ENCODE measurements around the gene CDC40. TPM values are rescaled to one million over a fixed set of nuclear protein-coding genes. Genes with fewer than 3 reads are reported as not detected.

The CDC40 gene
- total and polyA plus RNA-seq, 10 of the 15 experiments (the other 5 are each of a cell fraction or from before 2014, with no cell fraction given), result 20.1 to 35.5 (median 26.1) TPM

DNA sequence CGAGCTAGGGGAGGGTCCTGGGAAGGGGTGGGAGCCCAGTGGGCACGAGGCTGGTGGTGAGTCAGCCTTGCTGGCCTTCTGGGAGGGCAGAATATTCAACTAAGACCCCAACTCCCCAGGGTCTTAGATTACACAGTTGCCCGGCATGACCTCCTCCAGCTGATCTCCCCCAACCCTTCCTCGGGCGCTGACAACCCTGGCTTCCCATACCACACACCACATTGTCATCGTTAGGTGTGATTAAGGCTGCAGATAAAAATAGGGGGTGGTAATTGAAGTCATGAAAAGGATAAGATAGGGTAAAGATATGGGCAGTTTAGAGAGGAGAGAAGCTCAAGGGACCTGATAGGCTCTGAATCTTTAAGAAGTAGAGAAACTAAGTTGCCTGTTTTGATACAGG is 10.5 kb downstream of the CDC40 start:
- H4K20me1 ChIP-seq (ENCODE audit: control insufficient read depth, insufficient read depth), result no peaks in the 10 kb centered on the region
- CTCF ChIA-PET, result interaction anchor here (2.8 kb wide), 1 partner anchor 15 kb away, joined by 8 read pairs; no protein-coding TSS in a partner anchor

More for the DNA sequence above, 10.5 kb downstream of the CDC40 start:
- POLR2A ChIA-PET, result interaction anchor here (0.6 kb wide), 1 partner anchor 17 kb away, joined by 5 read pairs; no protein-coding TSS in a partner anchor
- Histone ChIP-seq H3K4me3 (no peak overlapping the region), H3K79me2 (ENCODE audit: control insufficient read depth, insufficient read depth, low read length) (peaks cover 49% of the 10 kb centered on the region), H3K9me3 (replicated peaks; ENCODE audit: control insufficient read depth, insufficient read depth, low read length) (no peaks in the 10 kb centered on the region), H3K9ac (ENCODE audit: control insufficient read depth, insufficient read depth, low read length) (no peak overlapping the region), H3K4me2 (ENCODE audit: control insufficient read depth, insufficient read depth) (no peak overlapping the region), H2AFZ (ENCODE audit: control insufficient read depth, low read depth, low read length) (no peak overlapping the region), H3K27me3 (replicated peaks in 1 of 2; ENCODE audit: control insufficient read depth in 2 of 2, insufficient read depth in 2 of 2, low read length in 1 of 2) (no peaks in the 10 kb centered on the region), H3K36me3 (ENCODE audit: control insufficient read depth in 2 of 2, insufficient read depth in 2 of 2, low read length in 1 of 2) (no peaks in the 10 kb centered on the region), H3K27ac (ENCODE audit: control insufficient read depth, insufficient read depth) (no peak overlapping the region), H3K4me1 (ENCODE audit: control insufficient read depth, insufficient read depth, low read length) (no peaks in the 10 kb centered on the region; the same call in 1 of the 2 replicates)
- ATAC-seq (no peak), DNase-seq (ENCODE audit: low read depth, low spot score) (no peak), FAIRE-seq (no peak)
- in situ Hi-C loops (cut with MboI), result no loop called here
- RAD21 ChIA-PET (ENCODE audit: unreplicated experiment), result no interaction called here
- SMC1A ChIA-PET (ENCODE audit: uncharacterized antibody, unreplicated experiment), result interaction anchor here (1.2 kb wide), 1 partner anchor 11 kb away, joined by 4 read pairs; no protein-coding TSS in a partner anchor
- intact Hi-C loops (cut with micrococcal nuclease; ENCODE audit: unreplicated experiment), result no loop called here
- 96% methylated on average over 5 of the region's 6 CpGs for WGBS (ENCODE audit: insufficient coverage, insufficient replicate concordance, low lambda C conversion rate, missing lambda C conversion rate)
- BruUV-seq (replicated peaks), result no TSS peak
- TF ChIP-seq SIN3A (IDR thresholded peaks at IDR 0.05; ENCODE audit: low read depth, low read length) (no peak), RAD51 (IDR thresholded peaks at IDR 0.05) (no peak), STAT1 (conservative IDR thresholded peaks at IDR 0.05) (no peak)
- TF ChIP-seq, protein P1, sequence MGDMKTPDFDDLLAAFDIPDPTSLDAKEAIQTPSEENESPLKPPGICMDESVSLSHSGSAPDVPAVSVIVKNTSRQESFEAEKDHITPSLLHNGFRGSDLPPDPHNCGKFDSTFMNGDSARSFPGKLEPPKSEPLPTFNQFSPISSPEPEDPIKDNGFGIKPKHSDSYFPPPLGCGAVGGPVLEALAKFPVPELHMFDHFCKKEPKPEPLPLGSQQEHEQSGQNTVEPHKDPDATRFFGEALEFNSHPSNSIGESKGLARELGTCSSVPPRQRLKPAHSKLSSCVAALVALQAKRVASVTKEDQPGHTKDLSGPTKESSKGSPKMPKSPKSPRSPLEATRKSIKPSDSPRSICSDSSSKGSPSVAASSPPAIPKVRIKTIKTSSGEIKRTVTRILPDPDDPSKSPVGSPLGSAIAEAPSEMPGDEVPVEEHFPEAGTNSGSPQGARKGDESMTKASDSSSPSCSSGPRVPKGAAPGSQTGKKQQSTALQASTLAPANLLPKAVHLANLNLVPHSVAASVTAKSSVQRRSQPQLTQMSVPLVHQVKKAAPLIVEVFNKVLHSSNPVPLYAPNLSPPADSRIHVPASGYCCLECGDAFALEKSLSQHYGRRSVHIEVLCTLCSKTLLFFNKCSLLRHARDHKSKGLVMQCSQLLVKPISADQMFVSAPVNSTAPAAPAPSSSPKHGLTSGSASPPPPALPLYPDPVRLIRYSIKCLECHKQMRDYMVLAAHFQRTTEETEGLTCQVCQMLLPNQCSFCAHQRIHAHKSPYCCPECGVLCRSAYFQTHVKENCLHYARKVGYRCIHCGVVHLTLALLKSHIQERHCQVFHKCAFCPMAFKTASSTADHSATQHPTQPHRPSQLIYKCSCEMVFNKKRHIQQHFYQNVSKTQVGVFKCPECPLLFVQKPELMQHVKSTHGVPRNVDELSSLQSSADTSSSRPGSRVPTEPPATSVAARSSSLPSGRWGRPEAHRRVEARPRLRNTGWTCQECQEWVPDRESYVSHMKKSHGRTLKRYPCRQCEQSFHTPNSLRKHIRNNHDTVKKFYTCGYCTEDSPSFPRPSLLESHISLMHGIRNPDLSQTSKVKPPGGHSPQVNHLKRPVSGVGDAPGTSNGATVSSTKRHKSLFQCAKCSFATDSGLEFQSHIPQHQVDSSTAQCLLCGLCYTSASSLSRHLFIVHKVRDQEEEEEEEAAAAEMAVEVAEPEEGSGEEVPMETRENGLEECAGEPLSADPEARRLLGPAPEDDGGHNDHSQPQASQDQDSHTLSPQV (IDR thresholded peaks at IDR 0.05), result no peak
